GM19463 (cell line): ENCODE data around the gene CCDC86.

Experiments used
- ATAC-seq: cut with Tn5 transposase; IDR thresholded peaks from one replicate; pipeline ENCODE4 v1.9.1; 2021; ENCODE audit warnings: mild to moderate bottlenecking, moderate library complexity; ENCODE audit not compliant: unreplicated experiment

CCDC86 gene

DNA sequence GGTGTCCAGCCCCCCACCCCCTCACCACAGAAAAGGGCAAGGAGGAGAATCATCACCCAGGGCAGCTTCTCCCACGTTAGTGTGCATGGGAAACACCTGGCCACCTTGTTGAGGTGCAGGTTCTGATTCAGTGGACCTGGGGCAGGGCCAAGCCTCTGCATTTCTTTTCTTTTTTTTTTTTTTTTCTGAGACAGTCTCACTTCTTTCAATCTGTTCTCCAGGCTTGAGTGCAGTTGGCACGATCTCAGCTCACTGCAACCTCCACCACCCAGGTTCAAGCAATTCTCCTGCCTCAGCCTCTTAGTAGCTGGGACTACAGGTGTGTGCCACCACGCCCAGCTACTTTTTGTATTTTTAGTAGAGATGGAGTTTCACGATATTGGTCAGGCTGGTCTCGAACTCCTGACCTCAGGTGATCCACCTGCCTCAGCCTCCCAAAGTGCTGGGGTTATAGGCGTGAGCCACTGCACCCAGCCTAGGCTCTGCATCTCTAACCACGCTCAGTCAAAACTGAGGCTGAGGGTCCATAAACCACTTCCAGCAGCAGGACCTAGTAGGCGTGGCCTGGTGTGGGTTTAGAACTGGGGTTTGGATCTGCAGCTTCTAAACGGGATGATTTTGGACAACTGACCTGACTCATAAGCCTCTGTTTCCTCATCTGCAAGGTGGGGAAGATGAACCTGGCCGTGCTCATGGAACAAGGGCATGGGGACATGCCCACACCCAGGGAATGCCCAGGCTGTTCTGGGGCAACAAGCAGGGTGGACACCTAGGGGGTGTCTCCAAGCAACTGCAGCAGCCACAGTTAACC lies 26.2 kb downstream of the CCDC86 start:
- ATAC-seq = no peak

DNA sequence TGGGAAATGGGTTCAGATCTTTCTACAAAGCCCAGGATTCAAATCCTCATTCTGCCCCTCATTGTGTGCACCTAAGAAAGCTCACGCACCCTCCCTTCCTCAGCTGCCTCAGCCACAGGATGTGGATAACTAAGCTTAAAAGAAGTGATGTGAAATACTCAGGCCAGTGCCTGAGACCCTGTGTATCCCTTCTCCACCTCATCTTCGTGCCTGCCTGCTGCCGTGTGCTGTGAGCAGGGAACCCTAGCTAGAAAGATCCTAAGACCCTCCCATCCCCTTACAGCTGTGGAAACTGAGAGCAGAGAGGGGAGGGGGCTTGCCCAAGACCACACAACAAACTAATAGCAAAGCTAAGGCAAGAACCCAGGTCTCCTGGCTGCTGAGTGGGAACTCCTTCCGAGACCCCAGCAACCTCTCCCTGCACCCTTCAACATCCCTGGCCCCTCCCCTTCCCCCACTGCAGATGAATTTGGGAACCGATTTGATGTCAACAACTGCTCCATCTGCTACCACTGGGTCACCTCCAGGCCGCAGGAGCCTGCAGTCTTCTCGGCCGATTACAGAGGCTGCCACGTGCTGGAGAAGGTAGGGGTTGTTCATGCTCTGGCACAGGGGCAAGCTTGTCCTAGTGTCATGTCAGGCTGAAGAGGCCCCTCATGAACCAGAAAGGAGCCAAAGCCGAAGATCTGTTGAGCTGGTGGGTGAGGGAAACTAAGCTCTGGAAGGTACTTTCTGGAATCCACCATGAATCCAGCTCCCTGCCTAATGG lies 27.0 kb downstream of the CCDC86 start:
- ATAC-seq = no peak

DNA sequence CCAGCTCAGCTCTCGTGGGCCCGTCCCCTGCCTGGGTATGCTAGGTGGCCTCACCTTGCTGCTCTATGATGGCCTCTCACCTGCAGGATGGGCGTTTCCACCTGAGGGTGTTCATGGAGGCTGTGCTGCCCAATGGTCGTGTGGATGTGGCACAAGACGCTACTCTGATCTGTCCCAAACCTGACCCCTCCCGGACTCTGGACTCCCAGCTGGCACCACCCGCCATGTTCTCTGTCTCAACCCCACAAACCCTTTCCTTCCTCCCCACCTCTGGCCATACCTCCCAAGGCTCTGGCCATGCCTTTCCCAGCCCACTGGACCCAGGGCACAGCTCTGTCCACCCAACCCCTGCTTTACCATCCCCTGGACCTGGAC lies 27.5 kb downstream of the CCDC86 start:
- ATAC-seq = no peak

DNA sequence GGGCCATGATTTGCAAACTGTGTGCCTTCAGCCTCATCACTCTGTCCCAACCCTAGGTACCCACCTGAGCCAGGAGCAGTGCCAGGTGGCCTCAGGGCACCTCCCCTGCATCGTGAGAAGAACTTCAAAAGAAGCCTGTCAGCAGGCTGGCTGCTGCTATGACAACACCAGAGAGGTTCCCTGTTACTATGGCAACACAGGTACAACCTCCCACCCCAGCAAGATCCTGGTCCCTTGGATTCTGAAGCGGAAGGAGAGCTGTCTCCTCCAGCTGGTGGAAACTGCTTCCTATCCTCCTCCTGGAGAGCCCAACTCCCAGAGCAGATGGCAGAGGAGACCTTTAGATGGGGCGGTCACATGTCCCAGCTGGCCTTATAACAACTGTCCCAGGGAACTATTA lies 28.4 kb downstream of the CCDC86 start:
- no peak for ATAC-seq

DNA sequence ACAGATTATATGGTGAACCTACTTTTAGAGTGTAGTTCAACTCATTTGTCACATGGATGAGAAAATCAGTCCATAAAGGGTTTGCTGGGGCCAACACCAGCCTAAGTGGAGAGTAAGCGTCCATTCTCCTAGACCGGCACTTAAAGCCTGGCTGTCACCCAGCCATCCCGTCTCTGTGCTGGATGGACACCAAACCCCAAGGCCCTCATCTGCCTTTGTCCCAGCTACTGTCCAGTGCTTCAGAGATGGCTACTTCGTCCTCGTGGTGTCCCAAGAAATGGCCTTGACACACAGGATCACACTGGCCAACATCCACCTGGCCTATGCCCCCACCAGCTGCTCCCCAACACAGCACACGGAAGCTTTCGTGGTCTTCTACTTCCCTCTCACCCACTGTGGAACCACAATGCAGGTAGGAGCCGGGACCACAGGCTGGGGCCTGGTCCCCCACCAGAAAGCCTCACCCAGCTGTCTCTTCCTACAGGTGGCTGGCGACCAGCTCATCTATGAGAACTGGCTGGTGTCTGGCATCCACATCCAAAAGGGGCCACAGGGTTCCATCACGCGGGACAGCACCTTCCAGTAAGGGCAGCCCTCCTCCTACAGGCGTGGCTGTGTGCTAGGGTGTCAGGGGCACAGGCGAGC lies 28.9 kb downstream of the CCDC86 start:
- no peak for ATAC-seq

DNA sequence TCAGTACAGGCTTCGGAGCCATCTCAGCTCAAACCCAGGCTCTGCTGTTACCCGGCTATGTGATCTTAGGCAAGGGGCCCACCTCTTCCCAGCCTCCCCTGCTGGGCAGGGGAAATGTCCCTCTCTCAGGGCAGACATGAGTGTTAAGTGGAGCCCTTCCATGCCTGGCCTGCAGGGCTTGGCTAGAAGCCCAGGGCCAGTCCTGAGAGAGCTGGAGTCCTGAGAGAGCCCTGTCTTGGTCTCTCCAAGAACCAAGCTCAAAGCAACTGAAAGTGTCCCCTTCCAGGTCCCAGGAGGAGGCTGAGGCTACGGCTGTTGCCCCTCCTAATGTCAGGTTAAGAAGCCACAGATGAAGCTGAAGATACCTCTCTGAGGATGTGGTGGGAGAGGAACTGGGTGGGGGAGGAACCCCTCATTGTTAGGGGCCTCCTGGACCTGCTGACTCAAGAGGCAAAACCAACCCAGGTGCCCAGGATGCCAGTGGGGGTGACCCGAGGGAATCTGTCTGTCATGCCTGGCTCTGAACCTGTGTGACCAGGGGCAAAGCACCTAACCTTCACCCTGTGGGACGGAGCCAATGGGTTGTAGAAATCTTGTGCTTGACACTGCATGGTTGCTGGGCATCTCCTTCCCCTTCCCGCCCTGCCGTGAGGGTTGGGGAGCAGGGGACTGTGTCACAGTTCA lies 29.6 kb downstream of the CCDC86 start:
- ATAC-seq = no peak

DNA sequence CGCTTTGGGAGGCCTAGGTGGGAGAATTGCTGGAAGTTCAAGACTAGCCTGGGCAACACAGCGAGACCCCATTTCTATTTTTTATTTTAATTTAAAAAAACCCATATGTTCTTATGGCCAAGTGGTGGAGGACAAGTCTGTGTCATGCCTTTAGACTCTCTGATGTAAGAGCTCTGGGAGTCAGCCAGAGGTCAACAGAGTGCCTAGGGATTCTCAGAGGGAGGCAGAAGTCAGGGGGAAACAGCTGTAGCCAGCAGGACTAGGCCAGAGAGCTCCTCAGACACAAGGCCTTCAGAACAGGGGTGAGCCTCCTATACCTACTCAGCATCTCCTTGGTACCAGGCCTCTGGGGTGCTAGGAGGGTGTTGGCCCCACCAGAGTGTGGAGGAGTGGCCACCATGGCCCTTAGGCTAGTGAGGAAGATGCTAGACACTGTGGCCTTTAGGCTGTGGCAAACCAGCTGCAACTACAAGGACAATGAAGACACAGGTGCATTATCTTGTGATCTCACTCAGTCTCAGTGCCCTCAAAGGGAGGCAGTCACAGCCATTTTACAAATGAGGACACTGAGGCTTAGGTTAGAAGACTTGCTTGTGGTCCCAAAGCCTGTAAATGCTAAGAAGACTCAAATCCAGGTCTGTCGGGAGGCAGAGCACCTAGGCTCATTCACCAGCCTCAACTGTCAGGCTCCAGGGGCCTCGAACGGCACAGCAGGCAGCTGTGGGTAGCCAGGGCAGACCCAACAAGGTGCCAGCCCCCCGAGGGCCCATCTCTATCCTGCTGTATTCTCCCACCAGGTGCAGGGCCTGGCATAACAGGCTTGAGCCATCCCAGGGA lies 30.4 kb downstream of the CCDC86 start:
- ATAC-seq = no peak

DNA sequence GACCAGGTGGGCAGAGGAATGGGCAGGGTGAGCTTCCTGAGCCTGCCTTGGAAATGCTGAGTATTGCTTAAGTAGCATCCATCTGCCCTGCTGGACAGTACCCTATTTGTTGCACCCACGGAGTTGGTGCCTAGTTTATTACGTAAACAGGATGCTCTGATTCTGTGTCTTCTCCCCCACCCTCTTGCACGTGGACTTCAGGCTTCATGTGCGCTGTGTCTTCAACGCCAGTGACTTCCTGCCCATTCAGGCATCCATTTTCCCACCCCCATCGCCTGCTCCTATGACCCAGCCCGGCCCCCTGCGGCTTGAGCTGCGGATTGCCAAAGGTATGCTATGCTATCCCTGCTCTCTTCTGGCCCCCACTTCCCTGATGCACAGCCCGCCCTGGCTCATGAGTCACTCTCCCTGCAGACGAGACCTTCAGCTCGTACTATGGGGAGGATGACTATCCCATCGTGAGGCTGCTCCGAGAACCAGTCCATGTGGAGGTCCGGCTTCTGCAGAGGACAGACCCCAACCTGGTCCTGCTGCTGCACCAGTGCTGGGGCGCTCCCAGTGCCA lies 31.1 kb downstream of the CCDC86 start:
- no peak for ATAC-seq

DNA sequence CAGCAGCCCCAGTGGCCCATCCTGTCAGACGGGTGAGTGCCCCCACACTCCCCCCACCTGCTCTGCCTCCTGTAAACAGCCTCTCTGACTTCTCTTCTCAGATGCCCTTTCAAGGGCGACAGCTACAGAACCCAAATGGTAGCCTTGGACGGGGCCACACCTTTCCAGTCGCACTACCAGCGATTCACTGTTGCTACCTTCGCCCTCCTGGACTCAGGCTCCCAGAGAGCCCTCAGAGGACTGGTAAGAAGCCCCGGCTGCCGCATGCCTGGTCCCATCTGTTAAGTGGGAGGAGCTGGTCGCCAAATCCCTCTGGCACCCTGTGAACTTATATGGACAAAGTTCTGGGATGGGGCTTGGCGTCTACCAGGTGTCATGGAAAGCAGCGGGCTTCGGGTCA lies 31.6 kb downstream of the CCDC86 start:
- ATAC-seq = no peak

DNA sequence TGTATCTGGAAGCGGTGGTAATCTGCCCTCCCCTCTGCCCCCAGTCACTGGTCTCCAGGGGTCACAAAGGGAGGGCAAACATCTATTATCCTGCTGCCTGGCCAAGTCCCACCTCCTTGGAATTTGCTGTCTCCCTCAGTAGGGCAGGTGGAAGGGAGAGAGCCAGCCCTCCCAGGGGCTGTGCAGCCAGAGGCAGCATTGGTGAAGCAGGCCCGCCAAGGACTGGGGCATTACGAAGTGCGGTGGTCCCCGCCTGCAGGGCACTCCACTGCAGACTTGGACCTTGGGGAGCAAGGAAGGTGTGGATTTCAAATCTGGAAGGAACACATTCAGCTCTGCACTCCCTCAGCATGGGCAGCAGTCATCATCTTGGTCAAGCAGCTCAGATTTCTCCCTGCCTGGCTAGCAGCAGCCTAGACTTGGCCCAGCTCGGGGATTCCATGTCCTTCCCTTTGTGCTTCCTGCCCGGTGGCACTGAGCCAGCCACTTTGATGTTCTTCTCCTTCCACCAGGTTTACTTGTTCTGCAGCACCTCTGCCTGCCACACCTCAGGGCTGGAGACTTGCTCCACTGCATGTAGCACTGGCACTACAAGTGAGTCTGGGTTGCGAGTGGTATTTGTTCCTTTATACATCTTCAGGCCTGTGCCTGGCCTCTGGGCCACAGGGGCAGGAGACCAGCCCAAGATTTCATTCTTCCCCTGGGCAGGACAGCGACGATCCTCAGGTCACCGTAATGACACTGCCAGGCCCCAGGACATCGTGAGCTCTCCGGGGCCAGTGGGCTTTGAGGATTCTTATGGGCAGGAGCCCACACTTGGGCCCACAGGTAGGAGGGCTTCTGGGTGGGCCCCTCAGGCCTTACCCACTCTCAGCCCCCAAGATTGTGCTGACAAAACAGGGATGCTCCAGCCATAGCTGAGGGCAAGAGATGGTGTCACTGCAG lies 32.8 kb downstream of the CCDC86 start:
- no peak for ATAC-seq

DNA sequence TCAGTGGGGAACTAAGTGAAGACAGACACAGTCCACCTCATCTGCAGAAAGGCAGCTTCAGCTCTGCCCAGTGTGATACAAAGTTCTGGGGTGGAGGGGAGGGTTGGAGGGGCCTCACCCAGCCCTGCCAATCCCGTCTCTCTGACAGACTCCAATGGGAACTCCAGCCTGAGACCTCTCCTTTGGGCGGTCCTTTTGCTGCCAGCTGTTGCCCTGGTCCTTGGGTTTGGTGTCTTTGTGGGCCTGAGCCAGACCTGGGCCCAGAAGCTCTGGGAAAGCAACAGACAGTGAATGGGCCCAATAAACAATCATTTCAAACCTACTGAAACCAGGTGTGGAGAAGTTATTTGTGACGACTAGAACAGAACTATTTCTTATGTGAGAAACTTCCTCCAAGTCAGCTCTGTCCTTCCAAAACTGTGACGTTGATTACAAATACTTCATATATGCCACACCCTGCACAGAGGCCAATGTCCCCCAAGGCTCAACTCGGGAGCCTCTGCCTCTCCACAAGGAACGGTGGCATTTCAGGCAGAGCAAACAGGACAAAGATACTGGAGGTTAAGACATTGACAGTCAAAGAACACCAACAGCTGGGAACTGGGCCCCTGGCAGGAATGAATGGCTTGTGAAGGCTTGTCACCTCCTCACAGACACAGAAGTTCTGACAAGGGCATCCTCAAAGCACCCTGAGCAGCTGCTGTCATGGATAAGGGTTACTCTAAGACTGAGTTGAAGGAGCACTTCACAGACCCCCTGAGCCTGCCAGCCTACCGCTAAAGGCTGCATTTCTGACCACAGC lies 33.7 kb downstream of the CCDC86 start:
- no peak for ATAC-seq

DNA sequence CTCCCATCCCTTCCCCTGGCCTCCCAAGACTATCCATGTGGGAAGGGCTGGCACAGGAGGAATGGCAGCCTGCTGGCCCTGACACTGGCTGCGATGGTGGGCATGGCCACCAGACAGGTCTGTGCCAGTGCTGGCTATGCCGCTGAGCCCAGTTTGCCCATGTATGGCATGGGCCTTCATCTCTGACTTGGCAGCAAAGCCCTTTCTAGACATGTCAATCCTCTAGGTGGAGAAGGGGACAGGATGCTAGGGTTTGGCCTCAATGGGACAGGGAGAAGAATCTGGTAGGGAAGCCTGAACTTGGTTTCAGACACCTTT lies 34.2 kb downstream of the CCDC86 start:
- ATAC-seq = no peak

DNA sequence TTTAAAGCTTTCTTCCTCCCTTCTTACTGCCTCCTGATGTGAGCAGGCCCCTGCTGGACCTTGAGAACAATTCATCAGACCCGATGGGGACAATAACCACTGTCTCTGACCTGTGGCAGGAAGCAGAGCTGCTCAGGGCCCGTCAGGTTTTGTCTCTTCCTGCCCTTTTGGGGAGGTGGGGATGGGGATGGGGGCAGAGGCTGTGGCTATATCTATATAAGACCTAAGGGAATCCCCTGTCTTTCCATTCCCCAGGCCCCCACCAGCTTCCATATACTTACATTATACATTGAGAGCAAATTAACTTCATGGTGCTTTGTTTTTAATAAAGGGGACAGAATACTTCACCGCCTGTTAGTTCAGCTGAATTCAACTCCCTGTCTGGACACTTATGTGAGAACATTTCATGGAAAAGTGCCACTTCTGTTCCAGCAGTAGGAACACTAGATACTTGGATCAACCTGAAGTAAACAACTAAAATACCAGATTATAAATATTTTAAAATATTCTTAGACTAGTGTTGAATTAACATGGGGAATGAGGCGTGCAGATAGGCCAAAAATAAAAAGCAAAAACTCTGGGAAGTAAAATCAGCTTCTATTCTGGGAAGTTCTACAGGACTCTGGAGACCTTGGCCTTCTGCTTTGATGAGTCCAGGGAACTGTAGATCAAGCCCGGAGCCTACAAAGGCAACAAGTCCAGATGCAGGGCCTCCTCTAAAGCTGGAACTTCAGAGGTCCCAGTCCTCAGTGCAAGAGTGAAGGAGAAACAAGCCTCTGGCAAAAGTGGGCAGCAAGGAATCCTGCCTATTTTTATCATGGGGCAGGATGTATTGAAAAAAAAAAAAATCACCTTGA lies 36.6 kb downstream of the CCDC86 start:
- no peak for ATAC-seq

DNA sequence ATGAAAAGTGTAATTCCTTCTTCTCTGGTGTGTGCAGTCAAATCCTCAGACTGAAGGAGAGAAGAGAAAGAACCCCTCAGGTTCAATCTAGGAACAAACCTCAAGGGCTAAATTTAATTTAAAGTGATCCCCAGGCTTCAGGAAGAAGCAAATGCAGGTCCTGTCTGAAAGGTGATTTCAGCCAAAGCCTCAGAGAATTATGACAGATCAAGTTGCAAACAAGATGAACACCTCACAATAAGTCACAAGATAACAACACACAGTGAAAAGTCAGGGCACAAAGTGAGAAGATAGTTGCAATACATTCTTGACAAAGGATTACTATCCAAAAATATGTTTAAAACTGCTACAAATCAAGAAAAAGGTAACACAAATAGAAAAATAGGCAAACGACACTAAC lies 37.2 kb downstream of the CCDC86 start:
- no peak for ATAC-seq

DNA sequence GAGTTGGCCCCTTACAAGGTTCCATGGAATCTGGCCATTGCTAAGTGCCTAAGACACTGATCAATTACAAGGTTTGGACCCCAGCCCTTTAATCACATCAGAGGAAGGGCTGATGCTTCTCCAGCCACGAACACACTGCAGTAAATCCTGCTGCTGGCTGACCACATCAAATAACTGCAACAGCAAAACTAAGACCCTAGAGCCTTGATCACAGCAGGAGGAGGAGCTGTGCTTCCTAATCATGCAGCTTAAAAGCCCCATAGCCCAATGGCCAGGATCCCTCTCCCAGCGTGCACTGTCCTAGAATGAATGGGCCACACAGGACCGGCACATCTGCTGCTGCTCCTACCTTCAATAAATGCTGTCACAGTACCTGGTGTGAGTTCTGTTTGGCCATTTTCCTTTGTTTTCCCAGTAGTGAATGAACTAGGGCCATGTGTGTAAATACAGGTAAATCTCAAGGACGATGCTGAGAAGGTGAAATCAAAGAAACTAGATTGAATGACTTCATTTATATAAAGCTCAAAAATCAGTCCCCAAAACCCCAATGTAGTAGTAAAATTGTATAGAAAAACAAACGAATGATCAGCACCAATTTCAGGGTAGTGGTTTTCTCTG lies 38.2 kb downstream of the CCDC86 start:
- no peak for ATAC-seq

DNA sequence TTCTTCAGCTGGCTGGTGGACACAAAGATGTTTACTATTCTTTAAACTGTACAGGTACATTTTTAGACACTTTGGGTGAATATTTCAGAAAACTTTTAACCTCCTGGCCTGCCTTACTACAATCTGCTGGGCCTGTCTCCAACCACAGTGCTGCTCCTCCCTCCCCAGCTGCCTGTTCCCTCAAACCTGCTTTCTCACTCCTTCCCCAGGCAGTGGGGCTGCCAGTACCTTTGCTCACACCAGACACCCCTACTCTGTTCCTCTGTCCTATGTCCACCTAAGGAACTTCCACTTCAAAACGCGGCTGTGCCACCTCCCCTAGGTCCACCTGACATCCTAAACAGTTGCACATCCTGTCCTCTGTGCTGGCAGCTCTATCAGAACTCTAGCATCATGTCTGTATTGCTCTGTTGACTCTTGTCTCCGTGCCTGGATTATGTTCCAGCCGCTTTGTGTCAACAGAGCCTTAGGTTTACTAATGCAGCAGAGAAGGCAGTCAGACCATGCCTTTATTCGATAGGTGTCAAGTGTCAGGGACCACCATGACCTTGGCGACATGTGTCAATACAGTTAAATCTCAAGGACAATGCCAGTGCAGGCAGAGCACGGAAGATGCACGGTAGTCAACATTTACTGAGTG lies 38.9 kb downstream of the CCDC86 start:
- ATAC-seq = no peak

DNA sequence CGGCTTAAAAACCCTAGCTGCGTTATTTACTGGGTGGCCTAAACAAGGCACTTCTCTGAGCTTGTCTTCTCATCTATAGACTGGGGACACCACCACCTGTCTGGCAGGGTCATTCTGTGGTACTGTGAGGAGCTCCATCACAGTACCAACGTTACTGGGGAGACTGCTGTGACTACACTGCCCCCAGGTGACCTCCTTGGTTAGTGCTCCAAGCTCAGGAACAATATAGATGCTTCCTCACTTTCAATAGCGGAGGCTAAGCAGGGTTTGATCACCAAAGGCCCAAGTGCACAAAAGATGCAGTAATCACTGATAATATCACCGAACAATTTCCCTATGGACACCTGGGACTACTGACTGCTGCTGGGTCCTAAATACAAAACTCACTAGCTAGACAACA lies 45.6 kb downstream of the CCDC86 start:
- ATAC-seq = no peak
